H1 (cell line): Measurements from ENCODE around the gene TPD52L1. TPM values are rescaled to one million over a fixed set of nuclear protein-coding genes. Genes with fewer than 3 reads are reported as not detected.

Experiments used
- CTCF ChIA-PET: fragments of 300-600 bp; sonication (Branson Sonifier 250); formaldehyde crosslinking; loops from one replicate; lab custom pipeline; 2021; ENCODE audit not compliant: partially characterized antibody; lab: Charles Lee
- POLR2A ChIA-PET: fragments of 300-600 bp; sonication (Branson Sonifier 250); formaldehyde crosslinking; loops from one replicate; lab custom pipeline; 2021; ENCODE audit warnings: inconsistent platforms; ENCODE audit not compliant: partially characterized antibody; lab: Charles Lee
- DNase-seq, 2 experiments: peaks; one replicate each; pipeline versions ENCODE4 v3.0.0 to v3.0.0-alpha.2; 2010 to 2022; ENCODE audit warnings: low spot score in 2 of 2, low read depth in 1 of 2, mixed read lengths in 1 of 2
- FAIRE-seq: peaks from 2 replicates; lab custom pipeline; 2011; peaks lifted over from hg19 to GRCh38; lab: Jason Lieb, UNC
- H2AFZ ChIP-seq: 2 replicates; pipeline ENCODE4 v1.8.1; 2012; ENCODE audit warnings: low read length, inconsistent platforms
- H2AK5ac ChIP-seq: 2 replicates; pipeline ENCODE4 v1.6.1; 2013; ENCODE audit warnings: low read depth, low read length
- H2BK120ac ChIP-seq: replicated peaks from 2 replicates; pipeline ENCODE3; 2013; ENCODE audit warnings: low read depth, low read length, inconsistent platforms
- H2BK12ac ChIP-seq: 2 replicates; pipeline ENCODE4 v1.6.1; 2013; ENCODE audit warnings: low read depth, low read length
- H2BK15ac ChIP-seq: 2 replicates; pipeline ENCODE4 v1.6.1; 2013; ENCODE audit warnings: low read length
- H2BK20ac ChIP-seq: 2 replicates; pipeline ENCODE4 v1.6.1; 2013; ENCODE audit warnings: low read length
- H2BK5ac ChIP-seq: 2 replicates; pipeline ENCODE4 v1.6.1; 2013; ENCODE audit warnings: low read depth, low read length
- H3K14ac ChIP-seq: 2 replicates; pipeline ENCODE4 v1.6.1; 2013; ENCODE audit warnings: inconsistent platforms; ENCODE audit not compliant: insufficient read length
- H3K18ac ChIP-seq: 2 replicates; pipeline ENCODE4 v1.6.1; 2013; ENCODE audit warnings: low read length; ENCODE audit errors: extremely low read depth
- H3K23ac ChIP-seq: 2 replicates; pipeline ENCODE4 v1.6.1; 2013; ENCODE audit warnings: inconsistent platforms; ENCODE audit not compliant: insufficient read length
- H3K23me2 ChIP-seq: 2 replicates; pipeline ENCODE4 v1.6.1; 2013; ENCODE audit warnings: low read depth, low read length
- H3K27ac ChIP-seq: 2 replicates; pipeline ENCODE4 v1.6.1; 2011; ENCODE audit warnings: low read depth, low read length, inconsistent platforms
- H3K27me3 ChIP-seq, 4 experiments: replicated peaks in 1 of 4; 1 replicate in 1 of 4; 2 replicates in 3 of 4; pipeline versions ENCODE4 v1.6.1 to v1.8.1; 2011 to 2013; ENCODE audit warnings: low read length in 3 of 4, mild to moderate bottlenecking in 3 of 4, inconsistent platforms in 2 of 4, mixed read lengths in 2 of 4, moderate library complexity in 1 of 4; ENCODE audit not compliant: control insufficient read depth in 3 of 4, insufficient read depth in 3 of 4; ENCODE audit errors: extremely low read depth in 1 of 4
- H3K36me3 ChIP-seq, 4 experiments: 2 replicates each; pipeline versions ENCODE4 v1.6.1 to v1.8.1; 2011 to 2013; ENCODE audit warnings: mild to moderate bottlenecking in 4 of 4, low read length in 3 of 4, moderate library complexity in 2 of 4, control low read depth in 1 of 4, inconsistent platforms in 1 of 4; ENCODE audit not compliant: insufficient read depth in 4 of 4, control insufficient read depth in 2 of 4
- H3K4ac ChIP-seq: replicated peaks from 2 replicates; pipeline ENCODE3; 2013; ENCODE audit warnings: low read length, low read depth, mixed read lengths, inconsistent platforms; ENCODE audit not compliant: insufficient read length
- H3K4me1 ChIP-seq, 4 experiments: replicated peaks in 1 of 4; 1 replicate in 1 of 4; 2 replicates in 3 of 4; pipeline versions ENCODE4 v1.6.1 to v1.8.1; 2011 to 2013; ENCODE audit warnings: low read length in 3 of 4, inconsistent platforms in 2 of 4, mixed read lengths in 1 of 4; ENCODE audit not compliant: insufficient read depth in 4 of 4, control insufficient read depth in 3 of 4
- H3K4me2 ChIP-seq, 2 experiments: 2 replicates each; pipeline versions ENCODE4 v1.6.1 to v1.8.1; 2011 to 2013; ENCODE audit warnings: low read depth in 2 of 2, low read length in 2 of 2, control low read depth in 1 of 2, inconsistent platforms in 1 of 2, mild to moderate bottlenecking in 1 of 2; ENCODE audit not compliant: insufficient read depth in 1 of 2
- H3K4me3 ChIP-seq, 4 experiments: fragments of 200-600, 300-600 bp in 1 of 4; sonication (generic), shearing (Covaris generic), sonication (Bioruptor Twin) in 1 of 4; 2 replicates each; pipeline versions ENCODE4 v1.5.1 to v1.8.1; 2011 to 2016; ENCODE audit warnings: low read length in 4 of 4, low read depth in 3 of 4, control low read depth in 2 of 4, inconsistent platforms in 2 of 4, mild to moderate bottlenecking in 2 of 4, mixed read lengths in 1 of 4, moderate library complexity in 1 of 4; ENCODE audit not compliant: insufficient read depth in 2 of 4; ENCODE audit errors: extremely low read depth in 1 of 4
- H3K56ac ChIP-seq: replicated peaks from 2 replicates; pipeline ENCODE3; 2013; ENCODE audit warnings: low read depth, mild to moderate bottlenecking, mixed read lengths, low read length, inconsistent platforms; ENCODE audit not compliant: insufficient read length
- H3K79me1 ChIP-seq: 2 replicates; pipeline ENCODE4 v1.6.1; 2013; ENCODE audit warnings: low read depth, low read length, control low read depth
- H3K79me2 ChIP-seq, 2 experiments: 2 replicates each; pipeline versions ENCODE4 v1.6.1 to v1.8.1; 2012 to 2013; ENCODE audit warnings: low read length in 2 of 2, mild to moderate bottlenecking in 2 of 2, inconsistent platforms in 1 of 2; ENCODE audit not compliant: insufficient read depth in 2 of 2, control insufficient read depth in 1 of 2
- H3K9ac ChIP-seq, 4 experiments: replicated peaks in 1 of 4; 1 replicate in 1 of 4; 2 replicates in 3 of 4; pipeline versions ENCODE4 v1.6.1 to v1.8.1; 2011 to 2013; ENCODE audit warnings: low read depth in 3 of 4, low read length in 3 of 4, control low read depth in 2 of 4, mild to moderate bottlenecking in 2 of 4, moderate library complexity in 2 of 4, inconsistent platforms in 1 of 4; ENCODE audit errors: extremely low read depth in 1 of 4
- H3K9me3 ChIP-seq, 2 experiments: 2 replicates each; pipeline versions ENCODE4 v1.6.1 to v1.8.1; 2012 to 2013; ENCODE audit warnings: mild to moderate bottlenecking in 2 of 2, moderate library complexity in 2 of 2, control low read depth in 1 of 2, inconsistent platforms in 1 of 2, low read depth in 1 of 2, low read length in 1 of 2, mixed read lengths in 1 of 2; ENCODE audit not compliant: insufficient read depth in 2 of 2
- H4K20me1 ChIP-seq, 2 experiments: replicated peaks in 1 of 2; 2 replicates each; pipeline versions ENCODE3 to v1.8.1; 2011 to 2013; ENCODE audit warnings: inconsistent platforms in 2 of 2, low read length in 2 of 2, mild to moderate bottlenecking in 1 of 2; ENCODE audit not compliant: insufficient read depth in 2 of 2, control insufficient read depth in 1 of 2
- H4K5ac ChIP-seq: 2 replicates; pipeline ENCODE4 v1.6.1; 2013; ENCODE audit warnings: low read length, low read depth, mixed read lengths, inconsistent platforms; ENCODE audit not compliant: insufficient read length
- H4K8ac ChIP-seq: 2 replicates; pipeline ENCODE4 v1.8.0; 2013; ENCODE audit warnings: mild to moderate bottlenecking, moderate library complexity, low read length, inconsistent platforms; ENCODE audit not compliant: insufficient read depth; ENCODE audit errors: extremely low read depth
- H4K91ac ChIP-seq: replicated peaks from 2 replicates; pipeline ENCODE3; 2013; ENCODE audit warnings: low read length, mixed read lengths, inconsistent platforms; ENCODE audit not compliant: insufficient read length
- CBX5 ChIP-seq: fragments of 300-800, 300-1000 bp; sonication (generic); IDR thresholded peaks from 2 replicates; pipeline ENCODE4 v1.7.1; 2016; ENCODE audit warnings: antibody characterized with exemption, low read length, low read depth
- CHD1 ChIP-seq: IDR thresholded peaks from 2 replicates; pipeline ENCODE4 v1.6.1; 2012; ENCODE audit warnings: low read depth, low read length, improper control_type of control experiment
- E2F6 ChIP-seq: IDR thresholded peaks from 2 replicates; pipeline ENCODE4 v1.6.1; 2012; ENCODE audit warnings: inconsistent platforms
- POLR2AphosphoS5 ChIP-seq: IDR thresholded peaks from 2 replicates; pipeline ENCODE4 v1.6.1; 2011; ENCODE audit warnings: low read depth, low read length
- RXRA ChIP-seq: IDR thresholded peaks from 2 replicates; pipeline ENCODE4 v1.6.1; 2011; ENCODE audit warnings: low read depth, mild to moderate bottlenecking, low read length, moderate library complexity; ENCODE audit not compliant: insufficient read depth
- SIN3A ChIP-seq, 2 experiments: IDR thresholded peaks in 1 of 2; conservative IDR thresholded peaks in 1 of 2; 2 replicates each; pipeline ENCODE4 v1.6.1; 2011 to 2012; ENCODE audit warnings: low read length in 2 of 2, improper control_type of control experiment in 1 of 2, low read depth in 1 of 2, mild to moderate bottlenecking in 1 of 2
- TCF12 ChIP-seq: IDR thresholded peaks from 2 replicates; pipeline ENCODE4 v1.6.1; 2011; ENCODE audit warnings: low read depth, mild to moderate bottlenecking, low read length
- WGBS, 2 experiments: shearing (Covaris generic) in 1 of 2; methylation state at CpG; one replicate each; pipeline versions ENCODE4 v1.1.6 to v1.1.7; 2013 to 2015; ENCODE audit warnings: low lambda C conversion rate in 2 of 2, mixed read lengths in 2 of 2, inconsistent platforms in 1 of 2, low coverage in 1 of 2, missing lambda C conversion rate in 1 of 2; ENCODE audit not compliant: insufficient replicate concordance in 2 of 2, insufficient coverage in 1 of 2, insufficient read length in 1 of 2; ENCODE audit errors: extremely low coverage in 1 of 2, missing lambda C conversion rate in 1 of 2; 5-methylcytosine and 5-hydroxymethylcytosine counted together
- polyA plus RNA-seq, 7 experiments: library from polyadenylated mRNA; depleted of rRNA in 3 of 7; stranded (reverse) in 5 of 7; unstranded in 2 of 7; fragments of >200 nt in 5 of 7; fragments of 200-250 nt in 2 of 7; gene quantifications; 1 replicate in 5 of 7; 2 replicates in 1 of 7; 4 replicates in 1 of 7; pipeline versions ENCODE4 v1.2.1 to v1.2.3, GENCODE V29; 2011 to 2013; ENCODE audit warnings: missing spikeins in 2 of 7, mixed read lengths in 2 of 7
- total RNA-seq: library from RNA; stranded (reverse); fragmentation: NEBNext Ultra II Directional; extraction: Animal tissue kit (Norgen Biotek cat#: 25700); gene quantifications from 2 replicates; pipeline ENCODE4 v1.2.1, GENCODE V29; 2021

The TPD52L1 gene
- total and polyA plus RNA-seq, 2 of the 8 experiments (the other 6 are each of a cell fraction or from before 2014, with no cell fraction given), result 7.4 to 14.2 TPM

- Histone ChIP-seq H3K14ac (no peak overlapping the region), H3K79me1 (no peaks in the 10 kb centered on the region), H3K4ac (no peak overlapping the region), H2AFZ (no peak overlapping the region), H3K27me3 (no peaks in the 10 kb centered on the region), H3K4me1 (peaks cover 0 to 9% (median 0%) of the 10 kb centered on the region in 4 experiments; a peak in 1 of 7 replicates), H4K91ac (no peak overlapping the region), H3K56ac (no peak overlapping the region), H3K27ac (no peak overlapping the region), H2BK15ac (no peak overlapping the region), H3K23me2 (no peaks in the 10 kb centered on the region), H2BK12ac (no peak overlapping the region), H3K36me3 (no peaks in the 10 kb centered on the region), H2BK5ac (no peak overlapping the region), H2BK20ac (no peak overlapping the region), H3K4me3 (no peak overlapping the region), H3K18ac (no peak overlapping the region), H3K4me2 (no peak overlapping the region), H4K8ac (no peak overlapping the region), H4K20me1 (no peaks in the 10 kb centered on the region), H4K5ac (no peak overlapping the region), H2BK120ac (no peak overlapping the region), H3K79me2 (no peaks in the 10 kb centered on the region), H3K9ac (no peak overlapping the region), H3K23ac (no peak overlapping the region), H3K9me3 (peaks cover 0 to 7% of the 10 kb centered on the region in 2 experiments; a peak in 1 of 4 replicates), H2AK5ac (no peak overlapping the region)
- FAIRE-seq, result no peak
- 92% methylated on average over 3 of the region's 3 CpGs; no CpG with 5 or more reads in 1 of the 2 experiments for WGBS, 2 experiments
- POLR2A ChIA-PET, result no interaction called here
- CTCF ChIA-PET, result interaction anchor here (0.9 to 4.7 kb wide), 4 partner anchors 10 to 252 kb away, joined by 3 to 38 read pairs (median 10); no protein-coding TSS in a partner anchor
- no peak for TF ChIP-seq TCF12
- TF ChIP-seq POLR2AphosphoS5, result no peak
- TF ChIP-seq E2F6, result no peak
- no peak for TF ChIP-seq SIN3A (conservative IDR thresholded peaks at IDR 0.05 in 1 of 2, IDR thresholded peaks at IDR 0.05 in 1 of 2; ENCODE audit: low read depth in 1 of 2, low read length in 2 of 2)
- no peak for TF ChIP-seq CBX5
- no peak for TF ChIP-seq RXRA
- TF ChIP-seq CHD1, result no peak
- DNase-seq, result no peak
Observed at GRCh38 chr6:125123051-125123450, 30.5 kb upstream of the TPD52L1 start.
